Fibroblast of pulmonary artery (primary cell): ENCODE data around the gene TOM1L2.

Experiments
- DNase-seq: peaks from one replicate; pipeline ENCODE4 v3.0.0-alpha.2; 2010; ENCODE audit warnings: low read depth
- H3K4me3 ChIP-seq: replicated peaks from 2 replicates; pipeline ENCODE4 v1.5.1; 2011; ENCODE audit warnings: low read depth, mild to moderate bottlenecking, control low read depth, low read length, moderate library complexity
- TF ChIP-seq, protein P1 (sequence below): IDR thresholded peaks from 2 replicates; pipeline ENCODE4 v1.5.1; 2011; ENCODE audit warnings: mild to moderate bottlenecking, control low read depth, low read length, inconsistent platforms; ENCODE audit errors: missing control alignments

Gene TOM1L2

DNA sequence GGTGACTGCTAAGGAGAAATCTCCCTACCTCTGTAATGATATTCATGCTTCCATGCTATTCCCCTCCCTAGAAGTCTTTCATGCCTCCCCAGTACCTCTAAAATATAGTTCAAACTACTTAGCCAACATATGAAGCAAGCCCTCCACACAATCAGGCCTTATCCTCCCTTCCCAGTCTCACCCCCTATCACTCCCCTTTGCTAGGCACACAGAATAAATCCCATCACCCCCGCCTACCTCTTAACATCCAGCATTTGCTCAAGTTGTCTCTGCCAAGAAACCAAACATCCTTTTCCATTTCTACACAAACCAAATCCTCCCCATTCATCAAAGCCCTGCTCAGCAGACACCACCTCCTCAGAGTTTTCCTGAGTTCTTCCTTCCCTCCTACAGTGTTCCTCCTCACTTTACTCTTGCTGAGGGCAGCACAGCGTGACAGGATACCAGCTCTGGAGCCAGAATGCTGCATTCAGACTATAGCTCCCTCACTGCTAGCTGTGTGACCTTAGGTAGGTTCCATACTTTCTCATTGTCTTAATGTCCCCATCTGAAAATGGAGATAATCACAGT lies 7.0 kb downstream of the TOM1L2 start:
- H3K4me3 ChIP-seq: no peak overlapping the region
- TF ChIP-seq, protein P1, sequence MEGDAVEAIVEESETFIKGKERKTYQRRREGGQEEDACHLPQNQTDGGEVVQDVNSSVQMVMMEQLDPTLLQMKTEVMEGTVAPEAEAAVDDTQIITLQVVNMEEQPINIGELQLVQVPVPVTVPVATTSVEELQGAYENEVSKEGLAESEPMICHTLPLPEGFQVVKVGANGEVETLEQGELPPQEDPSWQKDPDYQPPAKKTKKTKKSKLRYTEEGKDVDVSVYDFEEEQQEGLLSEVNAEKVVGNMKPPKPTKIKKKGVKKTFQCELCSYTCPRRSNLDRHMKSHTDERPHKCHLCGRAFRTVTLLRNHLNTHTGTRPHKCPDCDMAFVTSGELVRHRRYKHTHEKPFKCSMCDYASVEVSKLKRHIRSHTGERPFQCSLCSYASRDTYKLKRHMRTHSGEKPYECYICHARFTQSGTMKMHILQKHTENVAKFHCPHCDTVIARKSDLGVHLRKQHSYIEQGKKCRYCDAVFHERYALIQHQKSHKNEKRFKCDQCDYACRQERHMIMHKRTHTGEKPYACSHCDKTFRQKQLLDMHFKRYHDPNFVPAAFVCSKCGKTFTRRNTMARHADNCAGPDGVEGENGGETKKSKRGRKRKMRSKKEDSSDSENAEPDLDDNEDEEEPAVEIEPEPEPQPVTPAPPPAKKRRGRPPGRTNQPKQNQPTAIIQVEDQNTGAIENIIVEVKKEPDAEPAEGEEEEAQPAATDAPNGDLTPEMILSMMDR: no peak
- DNase-seq: no peak

DNA sequence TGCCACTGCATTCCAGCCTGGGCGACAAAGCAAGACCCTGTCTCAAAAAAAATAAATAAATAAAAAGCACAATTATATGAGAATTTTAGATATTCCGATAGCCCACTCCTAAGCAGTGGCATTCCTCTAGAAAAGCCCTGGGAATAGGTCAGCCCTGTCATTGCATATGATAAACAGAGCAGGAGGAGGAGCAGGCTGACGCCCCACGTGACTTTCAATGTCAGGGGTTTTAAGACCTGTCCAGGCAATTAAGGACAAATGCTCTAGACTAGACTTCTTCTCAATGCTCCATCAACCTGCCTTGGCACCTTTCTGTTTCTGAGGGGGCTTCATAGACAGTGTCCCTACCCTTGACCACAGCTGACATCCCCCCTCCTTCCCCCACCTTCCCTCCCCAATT lies 7.5 kb downstream of the TOM1L2 start:
- no peak for DNase-seq
- TF ChIP-seq, protein P1: no peak
- H3K4me3 ChIP-seq: no peak overlapping the region

DNA sequence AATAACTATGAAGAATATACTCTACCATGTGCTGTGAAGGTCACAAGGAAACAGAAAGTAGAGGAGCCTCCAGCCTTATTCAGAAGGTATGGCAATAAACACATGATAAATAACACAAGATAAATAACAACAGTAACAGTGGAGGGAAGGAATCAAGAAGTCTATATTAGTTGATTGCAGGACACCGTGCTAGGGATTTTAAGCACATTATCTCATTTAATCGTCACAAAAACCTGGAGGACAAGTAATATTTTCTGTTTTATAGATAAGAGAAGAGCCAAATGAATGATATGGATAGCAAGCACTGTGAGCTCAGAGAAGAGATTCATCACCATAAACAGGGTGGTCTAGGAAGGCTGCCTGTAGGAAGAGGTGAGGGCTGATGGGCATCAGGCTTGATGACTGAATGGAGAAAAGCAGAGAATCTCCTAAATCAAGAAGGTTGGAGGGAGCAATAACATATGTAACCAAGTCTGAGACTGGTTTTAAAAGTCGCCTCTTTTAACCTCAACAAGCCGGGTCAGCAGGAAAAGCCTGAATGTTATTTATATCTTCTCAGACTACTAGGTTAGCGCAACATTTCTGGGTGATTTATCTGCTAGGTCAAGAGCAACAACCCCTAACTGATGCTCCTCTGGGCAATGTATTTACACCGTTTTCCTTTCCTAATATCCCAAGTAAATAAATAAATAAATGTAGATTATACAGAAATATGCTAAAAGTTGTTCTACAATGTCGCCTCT lies 8.3 kb downstream of the TOM1L2 start:
- TF ChIP-seq, protein P1: no peak
- no peak for DNase-seq
- no peak overlapping the region for H3K4me3 ChIP-seq

DNA sequence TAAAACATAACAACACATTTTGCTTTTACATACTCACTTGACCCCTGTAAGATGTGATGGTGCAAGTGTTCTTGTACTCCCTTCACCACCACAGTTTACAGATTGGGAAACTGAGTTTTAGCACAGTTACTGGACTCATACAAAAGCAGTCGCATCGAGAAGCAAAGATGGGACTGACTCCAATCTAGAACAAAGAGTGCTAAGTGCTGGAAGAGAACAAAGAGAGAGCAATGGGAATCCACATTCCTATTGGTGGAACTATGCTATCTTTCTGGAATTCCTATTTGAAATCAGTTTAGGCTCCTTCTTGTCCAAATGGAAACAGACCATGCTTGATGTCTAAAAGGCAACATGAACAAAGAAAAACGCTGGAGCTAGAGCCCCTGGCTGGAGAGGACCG lies 9.1 kb downstream of the TOM1L2 start:
- H3K4me3 ChIP-seq: no peak overlapping the region
- no peak for DNase-seq
- TF ChIP-seq, protein P1: no peak

DNA sequence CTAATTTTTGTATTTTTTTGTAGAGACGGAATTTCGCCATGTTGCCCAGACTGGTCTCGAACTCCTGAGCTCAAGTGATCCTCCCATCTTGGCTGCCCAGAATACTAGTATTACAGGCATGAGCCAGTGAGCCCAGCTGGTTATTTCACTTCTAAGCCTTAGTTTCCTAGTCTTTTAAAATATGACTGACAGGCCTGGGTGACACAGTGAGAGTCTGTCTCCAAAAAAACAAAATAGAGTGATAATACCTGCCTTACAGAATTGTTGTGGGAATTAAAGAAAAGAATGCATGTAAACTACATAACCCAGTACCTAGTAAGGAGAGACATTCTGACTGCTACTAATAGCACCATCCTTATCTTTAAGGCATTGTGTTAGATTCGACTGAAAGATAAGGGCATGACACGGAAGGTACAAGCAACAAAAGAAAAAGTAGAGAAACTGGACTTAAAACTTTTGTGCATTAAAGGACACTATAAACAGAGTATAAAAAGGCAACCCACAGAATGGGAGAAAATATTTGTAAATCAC lies 11.6 kb downstream of the TOM1L2 start:
- H3K4me3 ChIP-seq: no peak overlapping the region
- DNase-seq: no peak
- TF ChIP-seq, protein P1: no peak

DNA sequence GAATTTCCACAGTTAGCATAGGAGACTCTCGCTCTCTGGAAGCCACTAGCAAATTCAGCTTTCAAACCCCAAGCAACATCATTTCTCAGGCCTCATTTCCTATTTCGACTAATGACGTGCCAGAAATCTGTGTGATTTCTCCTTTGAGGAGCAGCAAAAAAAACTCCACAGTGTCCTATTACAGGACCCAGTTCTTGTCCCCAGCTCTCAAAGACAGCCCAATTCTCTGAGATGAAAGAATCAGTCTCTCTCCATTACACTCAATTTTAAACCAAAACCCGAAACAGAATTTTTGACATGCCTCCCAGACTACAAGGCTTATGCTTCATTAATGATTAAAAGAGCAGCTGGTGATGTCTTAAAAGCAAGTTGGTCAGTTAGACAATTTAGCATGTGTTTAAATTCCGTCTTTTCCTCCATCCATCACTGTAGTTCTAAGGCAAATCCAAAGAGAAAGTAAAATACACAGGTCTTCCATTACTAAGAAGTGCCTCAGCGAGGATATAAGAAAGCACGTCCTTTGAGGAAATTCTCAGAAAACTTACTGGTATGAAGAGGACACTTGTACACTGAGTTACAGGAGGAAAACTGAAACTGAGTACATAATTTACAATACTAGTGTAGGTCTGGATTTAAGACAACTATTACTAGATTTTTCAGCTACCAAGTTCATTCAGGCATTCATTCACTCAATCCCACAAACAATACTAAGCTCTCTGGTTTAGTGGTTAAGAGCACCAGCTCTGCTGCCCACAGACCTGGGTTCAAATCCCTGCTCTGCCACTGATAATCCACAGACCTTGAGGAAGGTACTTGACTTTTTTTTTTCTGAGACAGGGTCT lies 12.5 kb downstream of the TOM1L2 start:
- peak; percentile 34 for DNase-seq
- TF ChIP-seq, protein P1: no peak
- H3K4me3 ChIP-seq: peak overlapping the region; percentile 39
